MCF 10A (cell line): Measurements from ENCODE around the gene PRKN. TPM values are rescaled to one million over a fixed set of nuclear protein-coding genes. Genes with fewer than 3 reads are reported as not detected.

Source experiments
- BruUV-seq: library from RNA; stranded (reverse); fragments of 400-500 nt; replicated peaks from 2 replicates; lab custom pipeline; 2021; lab: Mats Ljungman, UMichigan
- CTCF ChIA-PET: fragments of 300-600 bp; sonication (Branson Sonifier 250); formaldehyde crosslinking; extraction: SDS; loops from one replicate; lab custom pipeline; 2021; ENCODE audit warnings: antibody characterized with exemption, inconsistent platforms; lab: Yijun Ruan, JAX
- POLR2A ChIA-PET: fragments of 300-600, 350-650 bp; sonication (Branson Sonifier 250); formaldehyde crosslinking; extraction: SDS; loops from one replicate; lab custom pipeline; 2020; ENCODE audit warnings: antibody characterized with exemption, inconsistent platforms; lab: Yijun Ruan, JAX
- DNase-seq: peaks from one replicate; pipeline ENCODE4 v3.0.0-alpha.2; 2018; ENCODE audit not compliant: unreplicated experiment
- H3K27ac Mint-ChIP-seq: one replicate; pipeline ENCODE4 v1.8.0; 2022; ENCODE audit warnings: mild to moderate bottlenecking, low read depth, mixed read lengths; ENCODE audit not compliant: unreplicated experiment
- H3K27me3 Mint-ChIP-seq: one replicate; pipeline ENCODE4 v1.8.0; 2022; ENCODE audit warnings: mixed read lengths; ENCODE audit not compliant: insufficient read depth, unreplicated experiment
- H3K36me3 Mint-ChIP-seq: one replicate; pipeline ENCODE4 v1.8.0; 2022; ENCODE audit warnings: mild to moderate bottlenecking, moderate library complexity, mixed read lengths; ENCODE audit not compliant: insufficient read depth, unreplicated experiment
- H3K4me1 Mint-ChIP-seq: one replicate; pipeline ENCODE4 v1.8.0; 2022; ENCODE audit warnings: mixed read lengths; ENCODE audit not compliant: insufficient read depth, unreplicated experiment
- H3K4me3 Mint-ChIP-seq: one replicate; pipeline ENCODE4 v1.8.0; 2022; ENCODE audit warnings: mild to moderate bottlenecking, moderate library complexity, mixed read lengths; ENCODE audit not compliant: unreplicated experiment
- H3K9me3 Mint-ChIP-seq: one replicate; pipeline ENCODE4 v1.8.0; 2022; ENCODE audit warnings: mixed read lengths; ENCODE audit not compliant: unreplicated experiment
- intact Hi-C: fragments of 100-400 bp; cut with micrococcal nuclease; formaldehyde crosslinking; loops from 2 replicates; pipeline ENCODE4 v1.14.1; 2022
- total RNA-seq: library from RNA; stranded (reverse); gene quantifications from 2 replicates; pipeline ENCODE4 v1.2.3, GENCODE V29; 2022
- TF ChIP-seq, protein P1 (sequence below): fragments of 200-600 bp; IDR thresholded peaks from one replicate; pipeline ENCODE4 v1.8.0; 2022; ENCODE audit warnings: antibody characterized with exemption, mild to moderate bottlenecking; ENCODE audit not compliant: unreplicated experiment

Gene PRKN
- total RNA-seq, 1 experiment from 2014 or later = 2.5 TPM

DNA sequence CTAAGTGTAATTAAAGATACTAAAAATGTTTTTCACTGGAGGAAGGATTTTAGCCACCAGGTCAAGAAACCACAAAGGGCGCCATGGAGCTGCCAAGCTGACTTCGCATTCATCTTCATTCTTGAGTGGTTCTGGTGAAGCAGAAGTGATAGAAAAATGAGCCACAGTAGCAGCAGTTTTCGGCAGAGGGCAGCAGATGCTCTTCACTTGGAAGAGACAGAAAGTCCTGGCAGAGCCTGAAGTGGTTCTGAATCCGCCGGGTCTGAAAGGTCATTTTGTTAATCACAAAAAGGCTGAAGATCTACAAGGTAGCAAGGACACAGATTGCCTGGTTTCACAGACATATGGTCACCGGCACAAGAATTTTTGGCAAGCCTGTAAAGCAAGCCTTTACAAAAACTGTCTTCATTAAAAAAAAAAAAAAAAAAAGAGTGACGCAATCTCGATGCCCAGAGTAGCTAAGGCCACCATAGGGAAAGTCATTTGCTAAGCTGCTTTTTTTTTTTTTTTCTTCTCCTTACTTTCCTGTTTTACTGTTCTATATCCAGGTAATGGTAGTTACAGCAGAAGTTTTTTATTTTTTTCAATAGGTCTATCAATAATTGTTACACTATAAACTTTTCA, 1108.6 kb downstream of the PRKN start:
- CTCF ChIA-PET = interaction anchor here (0.5 to 2.1 kb wide), 45 partner anchors 10 to 1735 kb away, joined by 3 to 12 read pairs (median 4); no protein-coding TSS in a partner anchor

DNA sequence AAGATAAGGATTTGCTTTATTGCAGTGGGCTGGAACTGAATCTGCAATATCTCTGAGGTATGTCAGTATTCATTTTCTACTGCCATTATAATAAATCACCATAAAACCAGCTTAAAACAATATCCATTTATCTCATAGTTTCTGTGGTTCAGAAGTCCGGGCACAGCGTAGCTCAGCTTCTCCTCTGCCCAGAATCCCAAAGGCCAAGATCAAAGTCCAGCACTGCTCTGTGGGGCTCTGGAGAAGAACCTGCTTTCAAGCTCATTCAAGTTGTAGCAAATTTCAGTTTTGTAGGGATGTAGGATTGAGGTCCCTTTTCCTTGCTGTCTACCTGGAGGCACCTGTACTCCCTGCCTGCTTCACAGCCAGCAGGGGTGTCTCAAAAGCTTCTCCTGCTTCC, 1113.9 kb downstream of the PRKN start:
- Mint-ChIP-seq H3K27ac (no peak overlapping the region), H3K4me1 (no peaks in the 10 kb centered on the region), H3K9me3 (no peaks in the 10 kb centered on the region), H3K27me3 (no peaks in the 10 kb centered on the region), H3K36me3 (no peaks in the 10 kb centered on the region), H3K4me3 (no peak overlapping the region)
- ChIA-PET POLR2A (no interaction called here), CTCF (interaction anchor here (0.6 to 1.0 kb wide), 2 partner anchors 12 to 16 kb away, joined by 3 to 4 read pairs; no protein-coding TSS in a partner anchor)
- no TSS peak for BruUV-seq
- intact Hi-C loops = no loop called here
- TF ChIP-seq, protein P1, sequence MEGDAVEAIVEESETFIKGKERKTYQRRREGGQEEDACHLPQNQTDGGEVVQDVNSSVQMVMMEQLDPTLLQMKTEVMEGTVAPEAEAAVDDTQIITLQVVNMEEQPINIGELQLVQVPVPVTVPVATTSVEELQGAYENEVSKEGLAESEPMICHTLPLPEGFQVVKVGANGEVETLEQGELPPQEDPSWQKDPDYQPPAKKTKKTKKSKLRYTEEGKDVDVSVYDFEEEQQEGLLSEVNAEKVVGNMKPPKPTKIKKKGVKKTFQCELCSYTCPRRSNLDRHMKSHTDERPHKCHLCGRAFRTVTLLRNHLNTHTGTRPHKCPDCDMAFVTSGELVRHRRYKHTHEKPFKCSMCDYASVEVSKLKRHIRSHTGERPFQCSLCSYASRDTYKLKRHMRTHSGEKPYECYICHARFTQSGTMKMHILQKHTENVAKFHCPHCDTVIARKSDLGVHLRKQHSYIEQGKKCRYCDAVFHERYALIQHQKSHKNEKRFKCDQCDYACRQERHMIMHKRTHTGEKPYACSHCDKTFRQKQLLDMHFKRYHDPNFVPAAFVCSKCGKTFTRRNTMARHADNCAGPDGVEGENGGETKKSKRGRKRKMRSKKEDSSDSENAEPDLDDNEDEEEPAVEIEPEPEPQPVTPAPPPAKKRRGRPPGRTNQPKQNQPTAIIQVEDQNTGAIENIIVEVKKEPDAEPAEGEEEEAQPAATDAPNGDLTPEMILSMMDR = no peak
- DNase-seq = no peak

More for the DNA sequence above, 1108.6 kb downstream of the PRKN start:
- POLR2A ChIA-PET = interaction anchor here (0.7 to 1.1 kb wide), 2 partner anchors 13 to 189 kb away, joined by 3 to 4 read pairs; no protein-coding TSS in a partner anchor
- H3K9me3 Mint-ChIP-seq = no peaks in the 10 kb centered on the region
- no peak overlapping the region for H3K27ac Mint-ChIP-seq
- H3K4me1 Mint-ChIP-seq = no peaks in the 10 kb centered on the region
- intact Hi-C loops = loop anchor here (1.0 to 5.0 kb wide), 5 partner anchors 76 to 303 kb away; no protein-coding TSS in a partner anchor
- H3K4me3 Mint-ChIP-seq = peak overlapping the region; percentile 49
- no peaks in the 10 kb centered on the region for H3K27me3 Mint-ChIP-seq
- no peaks in the 10 kb centered on the region for H3K36me3 Mint-ChIP-seq
- BruUV-seq = no TSS peak
- TF ChIP-seq, protein P1 = peak; percentile 63
- peak; percentile 76 for DNase-seq

DNA sequence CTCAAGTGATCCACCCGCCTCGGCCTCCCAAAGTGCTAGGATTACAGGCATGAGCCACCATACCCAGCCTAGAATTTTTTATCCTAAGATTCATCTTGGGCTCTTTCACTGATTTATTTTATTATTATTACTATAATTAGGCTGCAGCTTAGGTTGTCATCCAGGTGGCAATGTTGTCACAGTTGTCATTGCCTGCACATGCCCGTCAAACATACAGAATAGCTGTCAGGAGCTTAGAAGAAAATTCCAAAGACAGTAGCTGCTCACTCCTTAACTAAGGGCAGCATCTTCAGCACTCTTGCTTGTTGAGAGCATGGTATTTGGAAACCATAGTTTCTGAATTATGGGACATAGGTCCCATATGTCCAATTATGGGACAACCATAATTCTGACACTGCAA, 1118.8 kb downstream of the PRKN start:
- intact Hi-C loops = no loop called here

More for the DNA sequence above, 1118.8 kb downstream of the PRKN start:
- Mint-ChIP-seq H3K9me3 (peaks cover under 1% of the 10 kb centered on the region), H3K36me3 (no peaks in the 10 kb centered on the region), H3K4me3 (no peak overlapping the region), H3K27me3 (no peaks in the 10 kb centered on the region), H3K27ac (no peak overlapping the region), H3K4me1 (no peaks in the 10 kb centered on the region)
- no TSS peak for BruUV-seq
- POLR2A ChIA-PET = interaction anchor here (0.7 kb wide), 1 partner anchor 79 kb away, joined by 4 read pairs; no protein-coding TSS in a partner anchor
- CTCF ChIA-PET = interaction anchor here (0.5 to 2.5 kb wide), 2 partner anchors 10 to 410 kb away, joined by 3 to 12 read pairs; no protein-coding TSS in a partner anchor
- TF ChIP-seq, protein P1 = no peak
- DNase-seq = no peak
